GM21529 (cell line): ENCODE results near the gene CD248.
"Not testable (repeated sequence)": the region's sequence is repeated elsewhere in the genome, so short reads cannot be mapped to it uniquely, and the experiment has no call there.

ENCODE experiments used
- ATAC-seq: cut with Tn5 transposase; IDR thresholded peaks from one replicate; pipeline ENCODE4 v1.9.1; 2021; ENCODE audit not compliant: unreplicated experiment

CD248 gene

DNA sequence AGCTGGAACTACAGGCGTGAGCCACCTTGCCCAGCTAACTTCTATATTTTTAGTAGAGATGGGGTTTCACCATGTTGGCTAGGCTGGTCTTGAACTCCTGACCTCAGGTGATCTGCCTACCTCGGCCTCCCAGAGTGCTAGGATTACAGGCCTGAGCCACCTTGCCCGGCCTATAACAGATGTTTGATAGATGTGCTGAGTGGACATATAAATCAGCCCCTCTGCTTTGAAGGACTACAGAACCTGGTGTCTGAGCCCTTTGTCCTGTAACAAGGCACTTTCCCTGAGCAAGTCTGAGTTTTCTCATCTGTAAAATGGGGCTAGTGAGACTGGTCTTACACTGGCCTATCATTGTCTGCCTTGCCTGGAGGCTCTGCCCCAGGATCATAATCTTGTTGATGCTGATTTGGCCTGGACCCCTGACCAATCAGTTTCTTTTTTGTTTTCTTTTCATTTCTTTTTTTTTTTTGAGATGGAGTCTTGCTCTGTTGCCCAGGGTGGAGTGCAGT lies 12.4 kb upstream of the CD248 start:
- ATAC-seq, result no peak

- ATAC-seq, result peak; percentile 77
Observed at GRCh38 chr11:66328302-66329144, 11.7 kb upstream of the CD248 start.

DNA sequence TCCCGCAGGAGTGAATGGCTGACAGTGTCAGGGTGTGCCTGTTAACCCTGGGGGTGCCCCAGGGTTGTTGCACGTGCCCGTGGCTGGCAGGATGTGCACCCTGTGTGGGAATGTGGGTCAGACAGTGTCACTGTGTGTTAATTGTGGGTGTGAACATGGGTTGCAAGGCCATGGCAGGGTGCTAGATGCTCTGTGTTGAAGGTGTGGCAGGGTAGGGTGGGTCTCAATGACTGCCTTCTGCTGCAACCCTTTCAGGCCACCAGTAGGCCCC lies 11.1 kb upstream of the CD248 start:
- ATAC-seq, result no peak

GRCh38 chr11:66327171-66328030 lies 10.6 kb upstream of the CD248 start:
- no peak for ATAC-seq

- ATAC-seq, result no peak
Observed at GRCh38 chr11:66326261-66327111, 9.6 kb upstream of the CD248 start.

- ATAC-seq, result no peak
Observed at GRCh38 chr11:66325263-66325671, 8.4 kb upstream of the CD248 start.

DNA sequence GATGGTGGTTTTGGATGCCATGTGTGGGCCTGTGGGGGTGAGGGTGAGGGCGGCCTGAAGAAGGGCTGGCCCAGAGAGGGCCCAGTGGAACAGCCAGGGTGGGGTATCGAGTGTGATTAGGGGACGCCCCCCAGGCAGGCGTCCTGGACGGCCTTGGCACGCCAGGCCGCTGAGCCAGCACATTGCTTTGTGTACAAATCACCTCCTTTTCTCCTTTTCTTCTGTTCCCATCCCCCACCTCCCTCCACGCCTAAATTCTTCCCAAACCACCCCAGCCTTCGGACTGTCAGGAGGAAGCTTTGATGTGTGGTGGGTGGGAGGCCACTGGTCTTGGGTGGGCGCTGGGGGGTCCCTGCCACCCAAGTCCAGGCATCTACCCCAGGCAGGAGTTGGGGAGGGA lies 7.8 kb upstream of the CD248 start:
- ATAC-seq, result no peak

DNA sequence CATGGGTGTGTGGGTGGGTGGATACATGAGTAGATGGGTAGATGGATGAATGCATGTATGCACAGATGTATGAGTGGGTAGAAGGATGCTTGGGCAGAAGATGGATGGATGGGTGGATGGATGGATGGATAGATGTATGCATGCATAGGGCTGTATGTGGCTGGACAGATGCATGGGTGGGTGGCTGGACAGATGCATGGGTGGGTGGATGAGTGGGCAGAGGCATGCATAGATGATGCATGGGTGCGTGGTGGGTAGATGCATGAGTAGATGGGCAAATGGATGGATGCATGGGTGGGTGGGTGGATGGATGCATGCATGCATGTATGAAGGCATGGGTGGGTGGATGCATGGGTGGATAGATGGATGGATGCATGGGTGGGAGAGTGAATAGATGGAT lies 6.8 kb upstream of the CD248 start:
- no peak for ATAC-seq

- no peak for ATAC-seq
Observed at GRCh38 chr11:66322732-66323427, 6.0 kb upstream of the CD248 start.

DNA sequence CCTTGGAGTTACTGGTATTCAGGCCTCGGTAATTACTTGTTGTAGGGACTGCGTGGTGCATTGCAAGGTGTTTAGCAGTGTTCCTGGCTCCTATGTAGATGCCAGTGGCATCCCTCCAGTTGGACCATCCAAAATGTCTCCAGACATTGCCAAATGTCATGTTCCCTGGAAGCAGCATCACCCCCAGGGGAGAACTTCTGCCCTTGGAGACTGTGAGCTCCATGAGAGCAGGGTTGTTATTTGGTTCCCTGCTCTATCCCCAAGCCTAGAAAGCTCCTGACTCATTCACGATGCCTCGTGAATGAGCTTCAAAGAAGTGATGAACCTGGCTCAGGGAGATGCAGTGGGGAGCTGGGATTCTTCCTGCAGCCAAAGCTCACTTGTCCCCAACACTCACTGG lies 4.8 kb upstream of the CD248 start:
- ATAC-seq, result no peak

GRCh38 chr11:66320748-66321147 lies 3.9 kb upstream of the CD248 start:
- not testable (repeated sequence) for ATAC-seq

GRCh38 chr11:66320289-66320688 lies 3.4 kb upstream of the CD248 start:
- not testable (repeated sequence) for ATAC-seq

DNA sequence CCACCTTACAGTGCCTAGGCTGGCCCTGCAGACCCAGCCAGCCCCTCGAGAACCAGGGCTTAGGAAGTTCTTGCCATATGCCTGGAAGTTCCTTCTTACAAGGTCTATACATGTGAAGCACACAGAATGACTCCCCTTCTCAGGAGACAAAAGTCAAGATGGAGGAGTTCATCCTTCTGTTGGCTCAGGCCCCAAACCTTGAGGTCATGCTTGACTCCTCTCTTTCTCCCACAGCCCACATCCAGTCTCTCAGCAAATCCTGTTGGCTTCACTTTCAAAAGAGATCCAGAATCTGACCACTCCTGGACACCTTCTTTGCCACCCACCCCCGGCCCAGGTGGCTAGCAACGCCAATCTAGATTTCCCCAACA lies 1.7 kb upstream of the CD248 start:
- no peak for ATAC-seq

DNA sequence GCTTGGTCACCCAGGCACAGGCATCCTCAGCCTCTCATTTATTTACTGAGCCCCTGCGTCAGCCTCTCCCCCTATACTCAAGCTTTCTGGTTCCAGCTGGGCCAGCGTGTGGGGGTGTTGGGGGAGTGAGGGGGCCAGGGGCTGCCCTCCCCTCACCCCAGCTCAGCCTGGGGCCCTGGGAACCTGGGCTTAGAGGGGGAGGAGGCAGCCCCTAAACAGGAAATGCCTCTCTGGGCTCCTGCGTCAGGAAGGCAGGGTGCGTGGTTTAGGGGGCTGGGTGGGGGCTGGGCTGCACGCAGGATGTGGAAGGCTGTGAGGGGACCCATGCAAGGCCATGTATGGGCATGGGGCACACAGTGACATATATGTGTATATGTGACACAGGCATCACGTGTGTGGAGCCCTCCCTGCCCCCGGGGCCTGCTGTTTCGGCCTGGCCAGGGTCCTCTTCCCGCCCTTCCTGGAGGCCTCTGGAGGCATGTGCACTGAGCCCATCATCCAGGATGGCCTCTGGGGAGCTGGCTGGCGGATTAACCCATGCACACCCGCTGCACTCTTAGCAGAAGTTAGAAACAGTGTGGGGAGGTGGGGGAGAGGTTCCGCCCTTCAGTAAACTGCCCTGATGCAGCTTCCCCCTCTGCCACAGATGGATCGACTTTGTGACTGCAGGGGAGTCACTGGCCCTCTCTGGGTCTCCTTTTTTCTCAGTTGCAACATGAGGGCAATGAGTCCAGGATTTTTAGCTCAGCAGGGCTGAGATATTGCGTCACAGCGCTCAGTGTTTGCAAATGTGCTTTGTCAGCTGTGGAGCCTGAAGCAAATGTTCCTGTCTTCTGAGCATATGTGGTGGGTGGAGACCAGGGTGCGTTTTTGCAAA lies 1.1 kb upstream of the CD248 start:
- no peak for ATAC-seq

- no peak for ATAC-seq
Observed at GRCh38 chr11:66317322-66317722, 478 bp upstream of the CD248 start.

DNA sequence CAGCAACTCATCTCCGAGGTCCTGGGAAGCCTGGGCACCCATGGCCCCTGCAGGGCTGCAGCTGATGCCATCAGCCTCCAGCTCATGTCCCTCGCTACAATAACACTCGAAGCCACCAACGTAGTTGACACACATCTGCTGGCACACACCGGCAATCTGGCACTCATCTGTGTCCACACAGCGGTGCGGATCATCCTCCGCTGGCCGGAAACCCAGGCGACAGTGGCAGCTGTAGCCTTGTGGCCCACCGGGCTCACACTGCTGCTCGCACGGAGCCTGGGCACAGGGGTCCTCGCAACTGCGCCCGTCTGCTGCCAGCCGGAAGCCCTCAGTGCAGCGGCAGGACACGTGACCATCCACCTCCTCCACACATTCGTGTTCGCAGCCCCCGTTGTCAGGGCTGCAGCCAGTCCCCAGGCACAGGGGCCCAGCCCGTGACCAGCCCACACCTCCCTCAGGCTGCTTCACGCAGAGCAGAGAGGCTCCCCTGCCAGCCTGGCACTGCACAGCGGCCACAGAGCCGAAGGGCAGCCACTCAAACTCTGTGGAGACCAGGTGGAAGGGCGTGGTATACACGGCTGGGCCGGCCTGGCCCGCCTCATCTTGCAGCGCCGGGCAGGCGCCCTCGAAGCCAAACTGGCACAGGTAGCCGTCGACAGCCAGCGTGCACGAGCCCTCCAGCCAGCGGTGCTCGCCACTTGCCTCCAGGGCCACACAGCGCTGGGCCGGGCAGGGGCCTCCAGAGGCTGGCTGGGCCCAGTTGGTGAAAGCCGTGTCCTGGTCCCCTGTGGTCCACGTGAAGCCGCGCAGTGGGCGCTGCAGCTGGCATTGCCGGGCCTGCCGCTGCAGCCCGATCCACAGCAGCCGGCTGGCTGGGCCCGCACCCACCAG lies 678 bp downstream of the CD248 start:
- ATAC-seq, result no peak

- no peak for ATAC-seq
Observed at GRCh38 chr11:66315498-66315885, 1.4 kb downstream of the CD248 start.

DNA sequence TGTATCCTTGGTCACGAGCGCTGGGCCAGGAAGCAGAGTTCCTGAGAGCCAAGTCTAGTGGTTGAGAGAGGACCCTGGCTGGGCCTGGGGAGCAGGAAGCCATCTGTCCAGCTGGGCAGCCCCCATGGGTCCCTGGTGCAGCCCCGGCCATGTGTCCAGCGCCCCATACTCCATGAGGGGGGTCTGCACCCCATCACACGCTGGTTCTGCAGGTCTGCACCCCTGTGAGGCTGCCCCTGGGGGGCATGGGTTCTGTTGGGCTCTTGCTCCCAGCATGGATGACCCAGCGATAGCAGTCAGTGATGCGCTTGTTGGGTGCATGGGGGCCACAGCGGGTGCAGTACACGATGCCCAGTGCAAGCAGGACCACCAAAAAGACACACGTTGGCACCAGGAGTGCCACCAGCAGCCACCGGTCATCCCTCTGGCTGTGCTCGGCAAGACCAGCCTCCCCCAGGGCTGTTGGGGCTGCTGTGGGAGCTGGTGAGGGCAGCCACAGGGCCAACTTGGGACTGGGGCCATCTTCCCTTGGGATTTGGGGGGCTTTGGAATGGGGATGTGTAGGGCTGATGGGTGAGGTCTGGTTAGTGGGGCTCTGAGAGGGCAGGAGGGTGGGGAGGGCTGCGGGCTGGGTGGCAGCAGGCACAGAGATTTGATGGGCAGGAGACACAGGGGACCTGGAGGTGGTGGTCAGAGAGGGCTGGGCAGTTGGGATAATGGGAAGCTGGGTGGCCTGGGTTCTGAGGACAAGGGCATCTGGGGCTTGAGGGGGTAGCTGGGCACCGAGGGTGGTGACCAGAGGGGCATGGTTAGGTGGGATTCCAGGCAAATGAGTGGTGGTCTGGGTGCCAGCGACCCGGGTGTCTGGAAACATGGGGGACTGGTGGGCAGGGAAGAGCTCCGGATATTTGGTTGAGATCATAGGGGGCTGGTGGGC lies 2.0 kb downstream of the CD248 start:
- ATAC-seq, result no peak
